T47D (cell line): ENCODE data around the gene IL13RA2.

Source experiments
- DNase-seq, 2 experiments: peaks; one replicate each; pipeline versions ENCODE4 v3.0.0 to v3.0.0-alpha.2; 2011 to 2012; ENCODE audit warnings: low read depth in 1 of 2, low spot score in 1 of 2
- JUND ChIP-seq: IDR thresholded peaks from 2 replicates; pipeline ENCODE4 v1.6.1; 2012; ENCODE audit warnings: low read depth
- in situ Hi-C: cut with HindIII; loops from 2 replicates; pipeline ENCODE4 v1.10.0; 2016; ENCODE audit warnings: low sequenced_read_pairs, low pct_unique_long_range_greater_than_20kb

The IL13RA2 gene

GRCh38 chrX:114964374-114964773, 53.0 kb downstream of the IL13RA2 start:
- DNase-seq: no peak
- no peak for TF ChIP-seq JUND
- in situ Hi-C loops: no loop called here

- DNase-seq: no peak
- no peak for TF ChIP-seq JUND
- in situ Hi-C loops: no loop called here
These were observed 55.2 kb downstream of the IL13RA2 start for GRCh38 chrX:114962209-114962608.

GRCh38 chrX:114959729-114960128, 57.7 kb downstream of the IL13RA2 start:
- DNase-seq: peak; percentile 3 to 5
- in situ Hi-C loops: no loop called here
- TF ChIP-seq JUND: no peak
